GM19468 (cell line): Measurements from ENCODE around the gene HDDC3.
A peak's percentile ranks its signal among the peaks of the same experiment; 100 is the strongest.
"Not testable (repeated sequence)": the region's sequence is repeated elsewhere in the genome, so short reads cannot be mapped to it uniquely, and the experiment has no call there.

Experiments used
- ATAC-seq: cut with Tn5 transposase; IDR thresholded peaks from one replicate; pipeline ENCODE4 v1.9.1; 2021; ENCODE audit warnings: mild to moderate bottlenecking, moderate library complexity, moderate number of reproducible peaks; ENCODE audit not compliant: unreplicated experiment; ENCODE audit errors: extremely low read depth

Gene HDDC3

GRCh38 chr15:90911906-90912769, 20.2 kb downstream of the HDDC3 start:
- ATAC-seq = no peak

DNA sequence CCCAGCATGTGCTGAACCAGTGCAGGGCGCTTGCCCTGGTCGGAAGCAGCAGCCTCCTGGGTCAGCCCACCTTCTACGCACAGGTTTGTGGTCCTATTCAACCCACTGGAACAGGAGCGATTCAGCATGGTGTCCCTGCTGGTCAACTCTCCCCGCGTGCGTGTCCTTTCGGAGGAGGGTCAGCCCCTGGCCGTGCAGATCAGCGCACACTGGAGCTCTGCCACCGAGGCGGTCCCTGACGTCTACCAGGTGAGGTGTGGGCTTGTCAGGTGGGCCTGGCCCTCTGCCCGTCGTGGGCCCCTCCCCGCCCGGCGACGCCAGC, 21.1 kb downstream of the HDDC3 start:
- ATAC-seq = no peak

- ATAC-seq = no peak
Measured at GRCh38 chr15:90910441-90911301, 21.7 kb downstream of the HDDC3 start.

DNA sequence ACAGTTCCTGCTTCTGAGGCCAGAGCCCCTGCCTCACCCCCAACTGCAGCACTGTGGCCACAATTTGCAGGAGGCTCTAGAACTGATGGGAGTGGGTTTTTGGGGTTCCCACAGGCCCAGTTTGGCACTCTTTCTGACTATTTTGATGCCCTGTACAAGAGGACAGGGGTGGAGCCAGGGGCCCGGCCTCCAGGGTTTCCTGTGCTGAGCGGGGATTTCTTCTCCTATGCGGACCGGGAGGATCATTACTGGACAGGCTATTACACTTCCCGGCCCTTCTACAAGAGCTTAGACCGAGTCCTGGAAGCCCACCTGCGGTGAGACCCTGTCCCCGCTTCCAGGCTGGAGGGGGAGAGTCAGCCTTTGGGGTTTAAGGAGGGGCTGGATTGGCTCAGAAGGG, 22.4 kb downstream of the HDDC3 start:
- no peak for ATAC-seq

- not testable (repeated sequence) for ATAC-seq
Measured at GRCh38 chr15:90909449-90909848, 22.9 kb downstream of the HDDC3 start.

DNA sequence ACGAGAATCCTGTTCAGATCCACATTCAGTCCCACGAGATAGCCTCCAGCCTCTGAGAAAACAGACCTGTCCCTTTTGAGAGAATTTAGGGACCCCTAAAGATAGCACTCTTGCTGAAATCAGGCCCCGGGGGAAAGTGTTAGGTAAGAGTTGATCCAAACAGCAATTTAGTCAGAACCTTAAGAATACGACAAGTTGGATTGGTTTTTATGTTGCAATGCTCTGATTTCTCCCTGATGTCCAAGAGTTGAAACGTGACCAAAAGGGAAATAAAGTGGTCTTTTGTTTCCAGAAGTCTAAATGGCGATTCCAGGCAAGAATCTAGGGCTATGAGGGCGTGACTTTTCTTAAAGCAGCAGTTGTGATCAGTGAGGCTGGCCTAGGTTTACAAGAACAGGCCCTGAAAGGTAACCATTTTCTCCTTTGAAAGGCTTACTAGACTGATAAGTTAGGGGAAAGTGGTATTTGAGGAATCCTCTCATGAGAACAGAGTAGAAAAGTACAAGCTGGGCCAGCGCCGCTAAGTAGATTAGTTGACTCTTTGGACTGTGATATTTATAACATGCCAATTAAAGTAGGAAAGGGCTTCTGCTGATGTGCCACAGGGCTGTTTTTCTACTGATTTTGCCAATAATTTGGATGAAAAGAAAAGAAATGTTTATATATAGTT, 24.4 kb downstream of the HDDC3 start:
- no peak for ATAC-seq

DNA sequence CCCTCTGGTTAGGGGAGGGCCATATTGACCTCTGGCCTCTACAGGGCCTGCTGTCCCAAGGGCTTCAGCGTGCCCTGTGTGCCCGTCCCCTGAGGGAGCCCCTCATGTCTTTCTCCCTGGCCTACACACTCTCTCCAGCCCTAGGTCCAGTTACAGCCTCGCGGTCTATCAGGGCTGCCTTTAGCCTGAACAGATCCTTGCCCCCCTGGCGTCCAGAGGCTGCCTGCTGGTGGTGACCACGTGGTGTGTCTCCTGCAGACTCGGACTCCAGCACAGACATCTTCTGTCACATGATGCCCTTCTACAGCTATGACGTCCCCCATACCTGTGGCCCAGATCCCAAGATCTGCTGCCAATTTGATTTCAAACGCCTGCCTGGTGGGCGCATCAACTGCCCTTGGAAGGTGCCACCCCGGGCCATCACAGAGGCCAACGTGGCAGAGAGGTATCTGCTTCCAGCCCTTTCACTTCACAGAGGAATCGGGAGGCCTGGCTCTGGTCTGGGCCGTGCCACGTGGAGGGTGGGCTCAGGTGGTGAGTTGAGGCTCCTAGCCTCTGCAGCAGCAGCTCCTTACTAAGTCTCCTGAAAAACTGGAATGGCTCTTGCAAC, 25.2 kb downstream of the HDDC3 start:
- ATAC-seq = no peak

DNA sequence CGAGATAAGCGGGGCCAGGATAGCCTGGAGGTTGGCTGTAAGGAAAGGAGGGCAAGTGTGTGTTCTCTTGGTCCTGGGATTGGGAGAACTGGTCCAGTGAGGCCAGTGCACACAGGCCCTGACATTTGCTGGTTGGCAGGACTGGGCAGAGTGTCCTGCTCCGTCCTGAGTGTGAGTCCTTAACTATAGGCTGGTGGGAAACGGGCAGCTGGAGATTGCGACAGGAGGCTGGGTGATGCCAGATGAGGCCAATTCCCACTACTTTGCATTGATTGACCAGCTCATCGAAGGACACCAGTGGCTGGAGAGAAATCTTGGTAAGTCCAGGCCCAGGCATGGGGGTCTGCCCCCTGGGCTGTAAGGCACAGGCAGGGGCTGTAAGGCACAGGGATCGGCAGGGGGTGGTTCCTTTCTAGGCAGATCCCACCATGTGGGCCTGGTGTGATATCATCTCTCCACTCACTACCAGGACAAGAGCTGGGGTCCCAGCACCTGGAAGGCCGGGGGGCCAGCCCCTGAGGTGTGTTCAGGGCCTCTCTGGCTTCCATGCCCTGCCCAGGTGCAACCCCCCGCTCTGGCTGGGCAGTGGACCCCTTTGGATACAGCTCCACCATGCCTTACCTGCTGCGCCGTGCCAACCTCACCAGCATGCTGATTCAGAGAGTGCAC, 26.0 kb downstream of the HDDC3 start:
- no peak for ATAC-seq

- no peak for ATAC-seq
Measured at GRCh38 chr15:90905306-90906180, 26.8 kb downstream of the HDDC3 start.

- no peak for ATAC-seq
Measured at GRCh38 chr15:90904746-90905145, 27.6 kb downstream of the HDDC3 start.

GRCh38 chr15:90903733-90904536, 28.4 kb downstream of the HDDC3 start:
- ATAC-seq = no peak

- ATAC-seq = peak; percentile 49
Measured at GRCh38 chr15:90902840-90903732, 29.3 kb downstream of the HDDC3 start, which contains the start of gene MAN2A2. TSS of gene MAN2A2 (plus strand) at chr15:90903302. CDS start at chr15:90904208, 906 bp downstream.

GRCh38 chr15:90902040-90902839, 30.1 kb downstream of the HDDC3 start:
- ATAC-seq = peak; percentile 55

- ATAC-seq = no peak
Measured at GRCh38 chr15:90901175-90902039, 30.9 kb downstream of the HDDC3 start.

GRCh38 chr15:90897131-90897655, 35.2 kb downstream of the HDDC3 start:
- ATAC-seq = not testable (repeated sequence)
